ENCODE data around the gene MAPRE2.

The MAPRE2 gene

GRCh38 chr18:35062408-35062807 is 21.2 kb downstream of the MAPRE2 start:
- no peak for DNase-seq (ENCODE audit: low read depth)

- DNase-seq (ENCODE audit: low read depth): no peak
These were observed 22.9 kb downstream of the MAPRE2 start for GRCh38 chr18:35063875-35064690.

DNA sequence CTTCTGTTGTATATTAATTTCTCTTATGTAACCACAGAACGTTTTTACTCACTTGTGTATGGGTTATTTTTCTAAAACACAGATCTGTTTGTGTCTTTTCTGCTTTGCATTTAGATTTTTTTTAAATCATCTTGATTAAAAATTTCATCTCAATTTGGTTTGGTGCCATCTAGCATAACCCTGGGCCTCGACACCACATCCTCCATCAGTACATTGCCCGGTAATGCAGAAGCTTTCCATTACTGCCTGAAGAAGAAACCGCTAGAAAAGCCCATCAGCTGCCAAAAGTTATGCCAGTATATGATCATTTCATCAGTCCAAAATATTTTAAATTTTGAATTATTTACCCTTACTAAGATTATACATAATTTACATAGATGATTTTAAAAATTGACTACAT is 26.2 kb downstream of the MAPRE2 start:
- no peak for DNase-seq (ENCODE audit: low read depth)

DNA sequence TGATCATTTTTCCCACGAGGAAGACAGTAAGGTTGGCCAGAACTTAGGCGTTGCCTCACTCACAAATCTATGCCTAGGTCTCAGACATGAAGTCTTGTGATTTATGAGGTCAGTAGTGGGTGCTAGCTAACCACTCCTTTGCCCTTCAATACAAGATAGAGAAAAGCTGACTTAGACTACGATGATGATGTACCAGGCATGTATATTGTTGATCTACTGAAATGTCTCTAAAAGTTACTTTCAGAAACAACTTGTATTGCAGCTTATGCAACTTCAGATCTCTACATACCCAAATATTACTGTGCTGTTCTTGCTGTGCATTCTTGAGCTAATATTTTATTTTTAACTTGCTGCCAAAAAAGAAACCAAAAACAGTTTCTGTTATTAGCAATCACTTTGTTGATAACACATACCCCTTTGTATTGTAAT is 30.6 kb downstream of the MAPRE2 start:
- DNase-seq (ENCODE audit: low read depth): no peak

GRCh38 chr18:35072616-35073015 is 31.4 kb downstream of the MAPRE2 start:
- no peak for DNase-seq (ENCODE audit: low read depth)

DNA sequence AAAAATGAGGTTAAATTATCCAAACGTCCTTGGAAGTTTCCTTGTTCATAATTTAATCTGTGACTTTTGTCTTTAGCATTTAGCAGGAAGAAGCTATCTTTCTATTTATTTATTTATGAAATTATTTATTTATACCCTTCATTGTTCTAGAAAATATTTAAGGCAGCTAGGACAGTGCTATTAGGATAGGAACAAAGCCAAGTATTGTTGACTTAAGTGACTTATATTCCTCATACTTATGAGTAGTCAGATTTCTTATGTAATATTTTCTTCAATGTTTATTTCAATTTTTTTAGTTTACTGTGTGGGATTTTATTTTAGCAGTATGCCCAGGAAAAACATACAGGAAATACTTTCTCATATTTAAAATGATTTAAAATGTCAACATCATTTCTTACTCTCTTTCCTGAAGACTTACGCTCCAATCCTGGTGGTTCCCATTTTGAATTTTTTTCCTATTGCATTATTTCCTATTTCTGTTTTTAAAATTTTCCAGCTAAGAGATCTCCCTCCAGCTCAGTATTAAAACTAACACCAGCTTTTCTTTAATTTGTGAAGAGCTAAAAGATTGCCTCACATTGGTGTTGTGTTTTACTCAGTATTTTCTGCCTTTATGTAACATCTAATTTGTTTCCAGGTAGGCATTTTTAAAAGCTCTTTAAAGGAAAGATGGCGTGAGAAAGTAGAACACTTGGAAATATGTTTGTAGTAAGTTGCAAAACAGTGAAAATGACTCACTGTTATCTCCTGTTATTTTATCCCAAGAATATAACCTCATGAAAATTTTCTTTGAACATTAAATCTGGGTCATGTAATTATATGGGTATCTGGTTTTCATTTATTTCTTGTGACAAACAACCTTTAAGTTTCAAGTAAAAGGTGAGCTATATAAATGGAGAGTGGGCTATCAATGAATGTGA is 32.2 kb downstream of the MAPRE2 start:
- DNase-seq (ENCODE audit: low read depth): no peak

DNA sequence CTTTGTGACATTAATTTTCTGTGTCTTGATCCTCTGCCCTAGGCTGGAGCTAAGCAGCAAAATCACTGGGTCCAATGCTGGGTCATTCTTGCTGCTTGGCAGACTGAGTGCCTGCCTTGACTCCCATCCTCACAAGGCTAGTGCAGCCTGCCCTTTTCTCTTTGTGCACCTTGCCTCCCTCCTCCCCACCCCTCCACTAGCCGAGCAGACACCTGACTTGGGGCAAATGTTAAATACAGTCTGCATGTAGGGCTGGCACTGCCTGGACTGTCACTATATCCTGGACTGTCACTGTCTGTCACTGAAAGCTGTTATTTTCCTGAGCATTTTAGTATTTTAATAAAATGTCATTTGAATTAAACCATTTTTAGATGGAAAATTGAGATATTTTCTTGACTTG is 33.4 kb downstream of the MAPRE2 start:
- DNase-seq (ENCODE audit: low read depth): no peak

GRCh38 chr18:35075132-35075531 is 33.9 kb downstream of the MAPRE2 start:
- DNase-seq (ENCODE audit: low read depth): no peak

DNA sequence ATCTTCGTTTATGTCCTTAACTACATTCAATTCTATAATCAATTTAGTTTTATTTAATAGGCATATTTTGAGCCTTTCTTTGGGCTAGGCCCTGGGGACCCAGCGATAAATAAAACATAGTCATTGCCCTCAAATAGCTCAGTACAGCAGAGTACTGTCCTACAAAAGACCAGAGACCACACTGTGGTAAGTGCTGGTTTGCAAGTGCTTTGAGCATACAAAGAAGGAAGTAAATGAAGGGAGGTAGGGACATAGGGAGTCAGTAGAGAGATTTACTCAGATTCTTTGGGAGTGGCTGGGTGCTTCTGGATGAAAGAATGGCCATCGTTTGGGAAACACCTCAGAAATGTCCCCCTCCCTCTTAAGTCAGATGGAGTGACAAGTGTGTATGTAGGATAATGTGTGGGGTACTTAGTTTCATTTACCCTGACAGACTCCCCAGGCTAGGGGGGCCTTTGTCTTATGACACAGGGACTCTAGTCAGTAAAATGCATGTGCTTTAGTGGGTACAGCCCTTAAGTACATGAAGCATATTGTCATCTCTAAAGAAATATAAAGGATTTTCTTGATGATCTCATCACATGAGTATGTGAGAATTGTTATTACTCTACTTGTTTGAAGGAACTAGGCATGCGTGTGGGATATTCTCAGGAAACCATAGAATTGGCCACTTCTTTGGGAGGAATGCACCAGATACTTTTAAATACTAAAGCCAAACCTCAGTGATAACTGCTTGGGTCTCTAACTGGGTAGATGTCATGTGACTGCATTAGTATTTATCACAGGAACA is 35.1 kb downstream of the MAPRE2 start:
- DNase-seq (ENCODE audit: low read depth): no peak

DNA sequence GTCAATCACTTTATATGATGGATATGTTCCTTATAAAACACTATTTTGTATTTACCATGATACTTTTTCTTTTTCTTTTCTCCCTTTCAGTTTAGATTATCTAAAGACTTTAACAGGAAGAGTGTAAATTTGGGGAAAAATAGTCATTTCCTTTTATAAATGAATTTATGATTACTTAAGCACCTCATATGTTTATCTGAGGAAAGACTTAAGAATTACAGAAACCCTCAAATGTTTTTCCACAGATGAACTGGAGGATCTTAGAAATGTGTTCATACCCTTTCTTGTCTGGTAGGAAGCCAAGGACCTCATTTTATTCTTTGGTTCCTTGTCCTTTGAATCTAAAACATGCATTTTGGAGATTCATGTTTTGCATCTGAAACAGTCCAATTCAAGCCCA is 36.7 kb downstream of the MAPRE2 start:
- no peak for DNase-seq (ENCODE audit: low read depth)

DNA sequence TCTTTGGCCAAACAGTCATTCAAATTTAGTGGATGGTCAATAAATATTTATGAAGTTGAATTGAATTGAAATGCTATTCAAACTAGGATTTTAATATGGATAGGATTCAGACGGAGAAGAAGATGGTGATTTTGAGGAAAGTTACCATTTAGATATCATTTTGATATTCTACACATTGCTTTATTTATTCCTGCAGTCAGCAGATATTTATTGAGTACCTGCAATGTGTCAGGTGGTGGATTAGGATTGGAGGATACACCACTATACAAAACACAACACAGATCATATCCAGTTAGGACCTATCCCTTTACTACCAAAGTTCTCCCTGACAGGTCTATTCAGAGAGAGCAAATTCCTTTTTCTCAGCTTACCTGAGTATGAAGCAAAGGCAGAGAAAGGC is 38.8 kb downstream of the MAPRE2 start:
- no peak for DNase-seq (ENCODE audit: low read depth)

GRCh38 chr18:35083174-35083712 is 42.0 kb downstream of the MAPRE2 start:
- no peak for DNase-seq (ENCODE audit: low read depth)

- no peak for DNase-seq (ENCODE audit: low read depth)
These were observed 43.6 kb downstream of the MAPRE2 start for GRCh38 chr18:35084494-35085449.

GRCh38 chr18:35085450-35086380 is 44.5 kb downstream of the MAPRE2 start:
- DNase-seq (ENCODE audit: low read depth): no peak

- DNase-seq (ENCODE audit: low read depth): no peak
These were observed 45.5 kb downstream of the MAPRE2 start for GRCh38 chr18:35086704-35087103.

- no peak for DNase-seq (ENCODE audit: low read depth)
These were observed 46.5 kb downstream of the MAPRE2 start for GRCh38 chr18:35087726-35088125.

- no peak for DNase-seq (ENCODE audit: low read depth)
These were observed 47.7 kb downstream of the MAPRE2 start for GRCh38 chr18:35088921-35089320.

GRCh38 chr18:35089382-35089781 is 48.2 kb downstream of the MAPRE2 start:
- DNase-seq (ENCODE audit: low read depth): no peak

GRCh38 chr18:35089891-35090550 is 48.8 kb downstream of the MAPRE2 start:
- DNase-seq (ENCODE audit: low read depth): no peak
